ENCODE measurements around the gene CLASP1.

CLASP1 gene

DNA sequence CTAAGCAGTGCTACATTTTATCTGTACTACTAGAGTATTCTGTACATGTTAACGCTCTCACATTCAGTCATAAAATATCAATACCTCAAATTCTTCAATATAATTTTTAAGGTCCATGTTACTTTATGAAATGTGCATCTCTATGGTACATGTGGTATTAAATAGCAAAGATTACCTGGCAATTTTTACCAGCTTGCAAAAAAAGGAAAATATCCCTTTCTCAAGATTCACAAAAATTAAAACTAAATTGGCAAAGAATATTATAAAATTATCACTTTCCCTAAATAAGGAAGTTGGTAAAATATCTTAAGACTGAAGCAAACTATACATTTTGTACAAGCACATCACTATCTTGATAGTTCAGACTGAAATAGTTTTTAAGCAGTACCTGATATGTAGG lies 233.5 kb downstream of the CLASP1 start:
- ATAC-seq = no peak
- TF ChIP-seq RARB (CRISPR knock-in tag; IDR thresholded peaks at IDR 0.05) (no peak), GLIS3 (CRISPR knock-in tag; IDR thresholded peaks at IDR 0.05) (no peak), ESRRG (CRISPR knock-in tag; IDR thresholded peaks at IDR 0.05) (no peak), ISL1 (CRISPR knock-in tag; IDR thresholded peaks at IDR 0.05) (no peak), ZC3H10 (CRISPR knock-in tag; IDR thresholded peaks at IDR 0.05) (no peak), BACH2 (CRISPR knock-in tag; IDR thresholded peaks at IDR 0.05; ENCODE audit: borderline replicate concordance) (no peak), ZFP3 (CRISPR knock-in tag; IDR thresholded peaks at IDR 0.05) (no peak), TOX (CRISPR knock-in tag; IDR thresholded peaks at IDR 0.05; ENCODE audit: borderline replicate concordance) (no peak), CSDC2 (CRISPR knock-in tag; IDR thresholded peaks at IDR 0.05) (no peak), ZNF8 (CRISPR knock-in tag; IDR thresholded peaks at IDR 0.05) (no peak), OSR1 (CRISPR knock-in tag; IDR thresholded peaks at IDR 0.05) (no peak), ZNF565 (CRISPR knock-in tag; conservative IDR thresholded peaks at IDR 0.05; ENCODE audit: low read depth) (no peak), ZFP30 (CRISPR knock-in tag; IDR thresholded peaks at IDR 0.05) (no peak), ARNTL (CRISPR knock-in tag; IDR thresholded peaks at IDR 0.05; ENCODE audit: borderline replicate concordance, low read depth) (no peak), TCF4 (CRISPR knock-in tag; IDR thresholded peaks at IDR 0.05; ENCODE audit: borderline replicate concordance) (no peak)
- TF ChIP-seq, protein P1, sequence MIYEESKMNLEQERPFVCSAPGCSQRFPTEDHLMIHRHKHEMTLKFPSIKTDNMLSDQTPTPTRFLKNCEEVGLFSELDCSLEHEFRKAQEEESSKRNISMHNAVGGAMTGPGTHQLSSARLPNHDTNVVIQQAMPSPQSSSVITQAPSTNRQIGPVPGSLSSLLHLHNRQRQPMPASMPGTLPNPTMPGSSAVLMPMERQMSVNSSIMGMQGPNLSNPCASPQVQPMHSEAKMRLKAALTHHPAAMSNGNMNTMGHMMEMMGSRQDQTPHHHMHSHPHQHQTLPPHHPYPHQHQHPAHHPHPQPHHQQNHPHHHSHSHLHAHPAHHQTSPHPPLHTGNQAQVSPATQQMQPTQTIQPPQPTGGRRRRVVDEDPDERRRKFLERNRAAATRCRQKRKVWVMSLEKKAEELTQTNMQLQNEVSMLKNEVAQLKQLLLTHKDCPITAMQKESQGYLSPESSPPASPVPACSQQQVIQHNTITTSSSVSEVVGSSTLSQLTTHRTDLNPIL (CRISPR knock-in tag; IDR thresholded peaks at IDR 0.05; ENCODE audit: low read depth) = no peak
- TF ChIP-seq, protein P2, sequence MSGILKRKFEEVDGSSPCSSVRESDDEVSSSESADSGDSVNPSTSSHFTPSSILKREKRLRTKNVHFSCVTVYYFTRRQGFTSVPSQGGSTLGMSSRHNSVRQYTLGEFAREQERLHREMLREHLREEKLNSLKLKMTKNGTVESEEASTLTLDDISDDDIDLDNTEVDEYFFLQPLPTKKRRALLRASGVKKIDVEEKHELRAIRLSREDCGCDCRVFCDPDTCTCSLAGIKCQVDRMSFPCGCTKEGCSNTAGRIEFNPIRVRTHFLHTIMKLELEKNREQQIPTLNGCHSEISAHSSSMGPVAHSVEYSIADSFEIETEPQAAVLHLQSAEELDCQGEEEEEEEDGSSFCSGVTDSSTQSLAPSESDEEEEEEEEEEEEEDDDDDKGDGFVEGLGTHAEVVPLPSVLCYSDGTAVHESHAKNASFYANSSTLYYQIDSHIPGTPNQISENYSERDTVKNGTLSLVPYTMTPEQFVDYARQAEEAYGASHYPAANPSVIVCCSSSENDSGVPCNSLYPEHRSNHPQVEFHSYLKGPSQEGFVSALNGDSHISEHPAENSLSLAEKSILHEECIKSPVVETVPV (CRISPR knock-in tag; IDR thresholded peaks at IDR 0.05) = no peak
- TF ChIP-seq, protein P3, sequence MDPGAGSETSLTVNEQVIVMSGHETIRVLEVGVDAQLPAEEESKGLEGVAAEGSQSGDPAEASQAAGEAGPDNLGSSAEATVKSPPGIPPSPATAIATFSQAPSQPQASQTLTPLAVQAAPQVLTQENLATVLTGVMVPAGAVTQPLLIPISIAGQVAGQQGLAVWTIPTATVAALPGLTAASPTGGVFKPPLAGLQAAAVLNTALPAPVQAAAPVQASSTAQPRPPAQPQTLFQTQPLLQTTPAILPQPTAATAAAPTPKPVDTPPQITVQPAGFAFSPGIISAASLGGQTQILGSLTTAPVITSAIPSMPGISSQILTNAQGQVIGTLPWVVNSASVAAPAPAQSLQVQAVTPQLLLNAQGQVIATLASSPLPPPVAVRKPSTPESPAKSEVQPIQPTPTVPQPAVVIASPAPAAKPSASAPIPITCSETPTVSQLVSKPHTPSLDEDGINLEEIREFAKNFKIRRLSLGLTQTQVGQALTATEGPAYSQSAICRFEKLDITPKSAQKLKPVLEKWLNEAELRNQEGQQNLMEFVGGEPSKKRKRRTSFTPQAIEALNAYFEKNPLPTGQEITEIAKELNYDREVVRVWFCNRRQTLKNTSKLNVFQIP (CRISPR knock-in tag; IDR thresholded peaks at IDR 0.05; ENCODE audit: borderline replicate concordance, low read depth) = no peak
- TF ChIP-seq, protein P4, sequence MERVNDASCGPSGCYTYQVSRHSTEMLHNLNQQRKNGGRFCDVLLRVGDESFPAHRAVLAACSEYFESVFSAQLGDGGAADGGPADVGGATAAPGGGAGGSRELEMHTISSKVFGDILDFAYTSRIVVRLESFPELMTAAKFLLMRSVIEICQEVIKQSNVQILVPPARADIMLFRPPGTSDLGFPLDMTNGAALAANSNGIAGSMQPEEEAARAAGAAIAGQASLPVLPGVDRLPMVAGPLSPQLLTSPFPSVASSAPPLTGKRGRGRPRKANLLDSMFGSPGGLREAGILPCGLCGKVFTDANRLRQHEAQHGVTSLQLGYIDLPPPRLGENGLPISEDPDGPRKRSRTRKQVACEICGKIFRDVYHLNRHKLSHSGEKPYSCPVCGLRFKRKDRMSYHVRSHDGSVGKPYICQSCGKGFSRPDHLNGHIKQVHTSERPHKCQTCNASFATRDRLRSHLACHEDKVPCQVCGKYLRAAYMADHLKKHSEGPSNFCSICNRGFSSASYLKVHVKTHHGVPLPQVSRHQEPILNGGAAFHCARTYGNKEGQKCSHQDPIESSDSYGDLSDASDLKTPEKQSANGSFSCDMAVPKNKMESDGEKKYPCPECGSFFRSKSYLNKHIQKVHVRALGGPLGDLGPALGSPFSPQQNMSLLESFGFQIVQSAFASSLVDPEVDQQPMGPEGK (CRISPR knock-in tag; IDR thresholded peaks at IDR 0.05; ENCODE audit: borderline replicate concordance) = no peak

DNA sequence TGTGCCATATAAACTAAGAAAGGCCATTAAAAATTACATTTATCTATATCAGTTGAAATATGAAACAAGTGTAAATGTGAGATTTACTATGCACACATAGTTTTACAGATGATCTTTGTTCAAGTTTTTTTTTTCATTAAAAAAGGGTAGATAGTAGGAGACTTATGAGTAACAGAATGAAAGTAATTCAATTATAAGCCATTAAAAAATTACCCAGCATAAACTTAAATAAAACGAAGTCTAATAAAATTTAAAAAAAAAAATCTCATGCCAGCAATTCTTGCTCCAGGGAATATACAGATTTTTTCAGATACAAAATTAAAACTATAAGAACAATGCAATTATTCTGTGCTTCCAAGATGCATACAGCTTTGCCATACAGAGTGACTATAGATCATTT lies 236.9 kb downstream of the CLASP1 start:
- ATAC-seq = no peak
- no peak for TF ChIP-seq OSR1 (CRISPR knock-in tag; IDR thresholded peaks at IDR 0.05)
- peak; percentile 98 for TF ChIP-seq ISL1 (CRISPR knock-in tag; IDR thresholded peaks at IDR 0.05)

DNA sequence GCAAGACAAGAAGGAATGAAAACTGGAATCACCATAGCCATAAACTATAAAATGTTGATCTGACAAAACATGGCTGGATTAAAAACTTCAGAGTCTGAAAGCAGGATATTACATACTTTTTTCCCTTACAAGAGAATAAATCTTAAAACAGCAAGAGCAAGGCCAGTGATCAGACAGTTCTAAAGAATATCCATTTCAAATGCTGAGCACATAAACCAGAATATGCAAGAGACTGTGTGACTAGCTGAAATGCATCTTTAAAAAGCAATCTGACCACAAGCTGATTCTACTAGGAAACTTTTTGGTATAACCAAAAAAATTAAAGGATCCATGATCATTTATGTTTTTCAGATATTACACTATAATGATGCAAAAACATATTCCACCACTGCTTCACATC lies 239.3 kb downstream of the CLASP1 start:
- no peak for TF ChIP-seq CSDC2 (CRISPR knock-in tag; IDR thresholded peaks at IDR 0.05)
- TF ChIP-seq RARB (CRISPR knock-in tag; IDR thresholded peaks at IDR 0.05) = no peak
- TF ChIP-seq ZFP3 (CRISPR knock-in tag; IDR thresholded peaks at IDR 0.05) = no peak
- no peak for ATAC-seq

DNA sequence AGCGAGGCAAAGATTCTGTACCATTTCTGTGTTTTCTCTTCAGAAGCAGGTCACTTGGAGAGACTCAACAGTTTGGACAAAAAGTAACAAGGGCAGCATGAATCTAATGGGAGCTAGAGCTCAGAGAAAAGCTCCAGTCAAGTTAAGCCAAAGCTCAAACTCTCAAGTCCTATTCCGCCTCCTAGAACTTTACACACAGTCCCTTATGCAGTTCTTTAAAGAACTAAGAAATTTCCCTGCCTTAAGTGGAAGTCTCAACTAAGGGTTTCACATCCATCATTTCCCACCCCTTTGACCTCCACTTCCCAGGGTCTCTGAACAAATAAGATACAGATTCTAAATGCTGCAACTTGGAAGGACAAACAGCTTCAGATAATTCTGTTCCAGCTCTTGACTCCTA lies 239.9 kb downstream of the CLASP1 start:
- no peak for ATAC-seq
- TF ChIP-seq ESRRG (CRISPR knock-in tag; IDR thresholded peaks at IDR 0.05) (no peak), ZFP3 (CRISPR knock-in tag; IDR thresholded peaks at IDR 0.05) (no peak), ARNTL (CRISPR knock-in tag; IDR thresholded peaks at IDR 0.05; ENCODE audit: borderline replicate concordance, low read depth) (no peak), OSR1 (CRISPR knock-in tag; IDR thresholded peaks at IDR 0.05) (no peak), ISL1 (CRISPR knock-in tag; IDR thresholded peaks at IDR 0.05) (no peak), BACH2 (CRISPR knock-in tag; IDR thresholded peaks at IDR 0.05; ENCODE audit: borderline replicate concordance) (no peak)
- TF ChIP-seq, protein P2 (CRISPR knock-in tag; IDR thresholded peaks at IDR 0.05) = no peak
- TF ChIP-seq, protein P3 (CRISPR knock-in tag; IDR thresholded peaks at IDR 0.05; ENCODE audit: borderline replicate concordance, low read depth) = no peak

Data from SK-N-SH treated with all-trans-retinoic acid at 6 μM for 48 hours (cell line).